ENCODE results near the gene PLXNA2.

The PLXNA2 gene

GRCh38 chr1:208090388-208091301 is 153.5 kb downstream of the PLXNA2 start:
- Mint-ChIP-seq H3K9me3 (no peaks in the 10 kb centered on the region), H3K27ac (no peak overlapping the region), H3K36me3 (ENCODE audit: low read depth) (no peaks in the 10 kb centered on the region), H3K27me3 (ENCODE audit: low read depth) (no peaks in the 10 kb centered on the region), H3K4me3 (no peak overlapping the region), H3K4me1 (ENCODE audit: low read depth) (peaks cover 16% of the 10 kb centered on the region)

GRCh38 chr1:208089761-208090370 is 154.3 kb downstream of the PLXNA2 start:
- Mint-ChIP-seq H3K4me1 (ENCODE audit: low read depth) (peaks cover 16% of the 10 kb centered on the region), H3K27ac (no peak overlapping the region), H3K9me3 (no peaks in the 10 kb centered on the region), H3K36me3 (ENCODE audit: low read depth) (no peaks in the 10 kb centered on the region), H3K27me3 (ENCODE audit: low read depth) (no peaks in the 10 kb centered on the region), H3K4me3 (no peak overlapping the region)

- H3K27ac Mint-ChIP-seq, result no peak overlapping the region
- H3K4me3 Mint-ChIP-seq, result no peak overlapping the region
- no peaks in the 10 kb centered on the region for H3K36me3 Mint-ChIP-seq (ENCODE audit: low read depth)
- no peaks in the 10 kb centered on the region for H3K27me3 Mint-ChIP-seq (ENCODE audit: low read depth)
- H3K4me1 Mint-ChIP-seq (ENCODE audit: low read depth), result peaks cover 16% of the 10 kb centered on the region
- no peaks in the 10 kb centered on the region for H3K9me3 Mint-ChIP-seq
Measured at GRCh38 chr1:208089149-208089548, 155.0 kb downstream of the PLXNA2 start.

GRCh38 chr1:208088319-208088718 is 155.9 kb downstream of the PLXNA2 start:
- Mint-ChIP-seq H3K4me3 (no peak overlapping the region), H3K27ac (no peak overlapping the region), H3K4me1 (ENCODE audit: low read depth) (peaks cover 16% of the 10 kb centered on the region), H3K9me3 (no peaks in the 10 kb centered on the region), H3K36me3 (ENCODE audit: low read depth) (no peaks in the 10 kb centered on the region), H3K27me3 (ENCODE audit: low read depth) (no peaks in the 10 kb centered on the region)

GRCh38 chr1:208085655-208086515 is 158.3 kb downstream of the PLXNA2 start:
- H3K4me3 Mint-ChIP-seq, result peak overlapping the region; percentile 66
- peak overlapping the region; percentile 60 for H3K27ac Mint-ChIP-seq
- H3K9me3 Mint-ChIP-seq, result no peaks in the 10 kb centered on the region
- peaks cover 4% of the 10 kb centered on the region for H3K27me3 Mint-ChIP-seq (ENCODE audit: low read depth)
- H3K4me1 Mint-ChIP-seq (ENCODE audit: low read depth), result peaks cover 16% of the 10 kb centered on the region
- H3K36me3 Mint-ChIP-seq (ENCODE audit: low read depth), result no peaks in the 10 kb centered on the region

- Mint-ChIP-seq H3K4me3 (no peak overlapping the region), H3K9me3 (no peaks in the 10 kb centered on the region), H3K36me3 (ENCODE audit: low read depth) (no peaks in the 10 kb centered on the region), H3K27ac (no peak overlapping the region), H3K27me3 (ENCODE audit: low read depth) (peaks cover 4% of the 10 kb centered on the region), H3K4me1 (ENCODE audit: low read depth) (peaks cover 16% of the 10 kb centered on the region)
Measured at GRCh38 chr1:208084764-208085163, 159.4 kb downstream of the PLXNA2 start.

- H3K4me3 Mint-ChIP-seq, result no peak overlapping the region
- no peak overlapping the region for H3K27ac Mint-ChIP-seq
- peaks cover 16% of the 10 kb centered on the region for H3K4me1 Mint-ChIP-seq (ENCODE audit: low read depth)
- H3K9me3 Mint-ChIP-seq, result no peaks in the 10 kb centered on the region
- H3K27me3 Mint-ChIP-seq (ENCODE audit: low read depth), result peaks cover 4% of the 10 kb centered on the region
- no peaks in the 10 kb centered on the region for H3K36me3 Mint-ChIP-seq (ENCODE audit: low read depth)
Measured at GRCh38 chr1:208084220-208084619, 160.0 kb downstream of the PLXNA2 start.

- no peaks in the 10 kb centered on the region for H3K36me3 Mint-ChIP-seq (ENCODE audit: low read depth)
- no peak overlapping the region for H3K4me3 Mint-ChIP-seq
- no peaks in the 10 kb centered on the region for H3K9me3 Mint-ChIP-seq
- H3K27me3 Mint-ChIP-seq (ENCODE audit: low read depth), result peaks cover 7% of the 10 kb centered on the region
- H3K27ac Mint-ChIP-seq, result no peak overlapping the region
- peaks cover 16% of the 10 kb centered on the region for H3K4me1 Mint-ChIP-seq (ENCODE audit: low read depth)
Measured at GRCh38 chr1:208083715-208084085, 160.5 kb downstream of the PLXNA2 start.

GRCh38 chr1:208083016-208083714 is 161.0 kb downstream of the PLXNA2 start:
- peaks cover 10% of the 10 kb centered on the region for H3K27me3 Mint-ChIP-seq (ENCODE audit: low read depth)
- no peaks in the 10 kb centered on the region for H3K9me3 Mint-ChIP-seq
- no peak overlapping the region for H3K27ac Mint-ChIP-seq
- H3K4me1 Mint-ChIP-seq (ENCODE audit: low read depth), result peaks cover 16% of the 10 kb centered on the region
- H3K36me3 Mint-ChIP-seq (ENCODE audit: low read depth), result no peaks in the 10 kb centered on the region
- no peak overlapping the region for H3K4me3 Mint-ChIP-seq

- Mint-ChIP-seq H3K27me3 (ENCODE audit: low read depth) (peaks cover 11% of the 10 kb centered on the region), H3K4me1 (ENCODE audit: low read depth) (peaks cover 12% of the 10 kb centered on the region), H3K4me3 (no peak overlapping the region), H3K27ac (no peak overlapping the region), H3K9me3 (no peaks in the 10 kb centered on the region), H3K36me3 (ENCODE audit: low read depth) (no peaks in the 10 kb centered on the region)
Measured at GRCh38 chr1:208081972-208082371, 162.2 kb downstream of the PLXNA2 start.

- H3K27me3 Mint-ChIP-seq (ENCODE audit: low read depth), result peaks cover 11% of the 10 kb centered on the region
- H3K36me3 Mint-ChIP-seq (ENCODE audit: low read depth), result no peaks in the 10 kb centered on the region
- no peak overlapping the region for H3K27ac Mint-ChIP-seq
- H3K9me3 Mint-ChIP-seq, result no peaks in the 10 kb centered on the region
- peaks cover under 1% of the 10 kb centered on the region for H3K4me1 Mint-ChIP-seq (ENCODE audit: low read depth)
- no peak overlapping the region for H3K4me3 Mint-ChIP-seq
Measured at GRCh38 chr1:208080396-208081286, 163.5 kb downstream of the PLXNA2 start.

GRCh38 chr1:208079161-208079560 is 165.0 kb downstream of the PLXNA2 start:
- Mint-ChIP-seq H3K27me3 (ENCODE audit: low read depth) (peaks cover 11% of the 10 kb centered on the region), H3K27ac (no peak overlapping the region), H3K4me1 (ENCODE audit: low read depth) (no peaks in the 10 kb centered on the region), H3K4me3 (no peak overlapping the region), H3K36me3 (ENCODE audit: low read depth) (no peaks in the 10 kb centered on the region), H3K9me3 (no peaks in the 10 kb centered on the region)

GRCh38 chr1:208078752-208079151 is 165.4 kb downstream of the PLXNA2 start:
- H3K4me1 Mint-ChIP-seq (ENCODE audit: low read depth), result no peaks in the 10 kb centered on the region
- H3K36me3 Mint-ChIP-seq (ENCODE audit: low read depth), result no peaks in the 10 kb centered on the region
- H3K9me3 Mint-ChIP-seq, result no peaks in the 10 kb centered on the region
- H3K27me3 Mint-ChIP-seq (ENCODE audit: low read depth), result peaks cover 11% of the 10 kb centered on the region
- no peak overlapping the region for H3K4me3 Mint-ChIP-seq
- no peak overlapping the region for H3K27ac Mint-ChIP-seq

Measured in T-helper 1 cell treated with Interleukin-12 subunit alpha and Interleukin-12 subunit beta and Interleukin-4 antibody, amounts not matched to agents 30 μg/mL and 1 μg/mL, for 36 hours (primary cell).